Superior temporal gyrus (tissue), 1 donor: Measurements from ENCODE around the gene PIGB.
"Not testable (repeated sequence)": the region's sequence is repeated elsewhere in the genome, so short reads cannot be mapped to it uniquely, and the experiment has no call there.

Source experiments
- DNase-seq: peaks from one replicate; pipeline ENCODE4 v3.0.0-alpha.2; 2016; ENCODE audit errors: extremely low spot score

The PIGB gene

DNA sequence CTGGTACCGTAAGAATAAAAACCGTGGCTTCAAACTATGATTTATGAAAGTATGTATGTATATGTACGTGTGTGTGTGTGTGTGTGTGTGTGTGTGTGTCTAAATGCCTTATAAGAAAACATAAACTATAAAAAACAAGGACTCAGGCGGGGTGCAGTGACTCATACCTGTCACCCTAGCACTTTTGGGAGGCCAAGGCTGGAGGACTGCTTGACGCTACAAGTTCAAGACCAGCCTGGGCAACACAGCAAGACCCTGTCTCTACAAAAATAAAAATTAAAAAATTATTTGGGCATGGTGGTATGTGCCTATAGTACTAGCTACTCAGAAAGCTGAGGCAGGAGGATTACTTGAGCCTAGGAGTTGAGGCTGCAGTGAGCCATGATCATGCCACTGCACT lies 60.1 kb downstream of the PIGB start:
- no peak for DNase-seq

- no peak for DNase-seq
Measured at GRCh38 chr15:55381595-55381994, 62.6 kb downstream of the PIGB start.

DNA sequence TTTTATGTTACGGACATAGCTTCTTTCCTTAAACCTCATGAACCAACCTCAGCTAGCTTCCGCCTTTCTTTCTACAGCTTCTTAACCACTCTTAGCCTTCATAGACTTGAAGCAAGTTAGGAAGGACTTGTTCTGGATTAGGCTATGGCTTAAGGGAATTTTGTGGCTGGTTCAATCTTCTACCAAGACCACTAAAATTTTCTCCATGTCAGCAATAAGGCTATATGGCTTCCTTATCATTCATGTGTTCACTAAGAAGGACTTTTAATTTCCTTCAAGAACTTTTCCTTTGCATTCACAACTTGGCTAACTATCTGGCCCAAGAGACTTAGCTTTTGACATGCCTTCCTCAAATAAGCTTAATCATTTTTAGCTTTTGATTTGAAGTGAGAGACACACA lies 64.7 kb downstream of the PIGB start:
- no peak for DNase-seq

- DNase-seq: no peak
Measured at GRCh38 chr15:55387027-55387426, 68.0 kb downstream of the PIGB start.

DNA sequence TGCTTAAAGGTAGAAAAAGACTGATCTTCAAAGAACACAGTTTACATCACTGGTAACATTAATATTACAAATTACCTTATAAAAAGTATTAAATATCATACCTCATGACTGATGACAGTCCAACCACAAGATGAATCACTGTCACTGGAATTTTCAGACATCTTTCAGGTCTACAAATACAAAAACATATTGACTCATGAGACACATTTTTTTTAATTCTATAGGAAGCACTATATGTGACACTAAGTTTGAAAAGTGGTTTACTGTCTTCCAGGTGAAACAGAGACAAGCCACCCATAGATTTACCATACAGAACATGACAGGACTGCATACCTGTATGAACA lies 70.2 kb downstream of the PIGB start:
- no peak for DNase-seq

DNA sequence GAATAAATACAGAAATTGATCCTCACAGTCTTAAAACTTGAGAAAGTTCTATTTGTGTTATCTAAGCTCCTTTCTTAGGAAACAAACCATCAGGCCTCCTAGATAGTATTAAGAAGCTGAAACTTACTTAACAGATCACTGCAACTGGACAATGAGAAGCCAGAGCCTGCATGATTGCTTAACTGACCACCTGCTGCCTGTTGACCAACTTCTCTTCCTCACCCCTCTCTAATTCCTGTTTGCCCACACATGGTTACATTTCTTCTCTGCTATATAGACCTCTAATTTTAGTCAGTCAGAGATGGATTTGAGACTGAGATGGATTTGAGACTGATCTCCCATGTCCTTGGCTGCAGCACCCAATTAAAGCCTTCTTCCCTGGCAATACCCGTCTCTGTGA lies 75.7 kb downstream of the PIGB start:
- no peak for DNase-seq

DNA sequence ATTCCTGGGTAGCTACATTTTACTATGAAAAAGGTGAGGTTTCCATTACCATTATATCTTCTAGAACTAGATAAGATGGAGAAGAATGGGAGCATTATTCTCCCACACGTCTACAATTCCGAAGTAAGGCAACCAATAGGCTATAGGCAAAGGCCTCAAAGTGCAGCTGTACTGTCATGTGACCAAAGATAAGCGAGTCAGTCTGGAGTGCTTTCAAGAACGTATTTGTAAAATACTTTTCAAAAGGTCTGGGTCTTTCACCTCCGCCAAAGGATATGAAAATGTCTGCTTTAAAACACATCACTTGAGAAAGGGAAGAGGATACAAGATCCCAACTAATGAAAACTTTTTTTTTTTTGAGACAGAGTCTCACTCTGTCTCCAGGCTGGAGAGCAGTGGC lies 79.2 kb downstream of the PIGB start:
- no peak for DNase-seq

DNA sequence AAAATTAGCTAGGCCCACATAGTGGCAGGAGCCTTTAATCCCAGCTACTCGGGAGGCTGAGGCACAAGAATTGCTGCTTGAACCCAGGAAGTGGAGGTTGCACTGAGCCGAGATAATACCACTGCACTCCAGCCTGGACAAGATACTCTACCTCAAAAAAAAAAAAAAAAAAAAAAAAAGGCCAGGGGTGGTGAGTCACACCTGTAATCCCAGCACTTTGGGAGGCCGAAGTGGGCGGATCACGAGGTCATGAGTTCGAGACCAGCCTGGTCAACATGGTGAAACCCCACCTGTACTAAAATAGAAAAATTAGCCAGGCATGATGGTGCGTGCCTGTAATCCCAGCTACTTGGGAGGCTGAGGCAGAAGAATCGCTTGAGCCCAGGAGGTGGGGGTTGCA lies 81.0 kb downstream of the PIGB start:
- DNase-seq: not testable (repeated sequence)

GRCh38 chr15:55401786-55402246 lies 82.8 kb downstream of the PIGB start:
- DNase-seq: no peak

- DNase-seq: no peak
Measured at GRCh38 chr15:55402707-55403106, 83.7 kb downstream of the PIGB start.

GRCh38 chr15:55403531-55403930 lies 84.5 kb downstream of the PIGB start:
- no peak for DNase-seq
